GM19324 (cell line): ENCODE data around the gene C1orf159.
"Not testable (repeated sequence)": the region's sequence is repeated elsewhere in the genome, so short reads cannot be mapped to it uniquely, and the experiment has no call there.

Source experiments
- ATAC-seq: cut with Tn5 transposase; IDR thresholded peaks from one replicate; pipeline ENCODE4 v1.9.1; 2021; ENCODE audit warnings: mild to moderate bottlenecking, moderate library complexity; ENCODE audit not compliant: unreplicated experiment, low FRiP score

The C1orf159 gene

GRCh38 chr1:1115786-1116700 is at the start of gene C1orf159:
C1orf159 (minus strand) TSS chr1:1116089; CDS start chr1:1091543, 24,546 bp downstream.
- ATAC-seq: peak; percentile 95

GRCh38 chr1:1165485-1165884 is 49.6 kb upstream of the C1orf159 start:
- ATAC-seq: no peak

- no peak for ATAC-seq
These were observed 49.0 kb upstream of the C1orf159 start for GRCh38 chr1:1164701-1165451.

- no peak for ATAC-seq
These were observed 48.4 kb upstream of the C1orf159 start for GRCh38 chr1:1164361-1164700.

- ATAC-seq: no peak
These were observed 47.7 kb upstream of the C1orf159 start for GRCh38 chr1:1163538-1164070.

GRCh38 chr1:1162597-1163537 is 47.0 kb upstream of the C1orf159 start:
- ATAC-seq: no peak

GRCh38 chr1:1161683-1162079 is 45.8 kb upstream of the C1orf159 start:
- ATAC-seq: no peak

GRCh38 chr1:1161078-1161682 is 45.3 kb upstream of the C1orf159 start:
- no peak for ATAC-seq

GRCh38 chr1:1160281-1160930 is 44.5 kb upstream of the C1orf159 start:
- no peak for ATAC-seq

- peak; percentile 37 for ATAC-seq
These were observed 42.2 kb upstream of the C1orf159 start for GRCh38 chr1:1157914-1158710.

GRCh38 chr1:1157426-1157913 is 41.6 kb upstream of the C1orf159 start:
- peak; percentile 42 for ATAC-seq

GRCh38 chr1:1157033-1157365 is 41.1 kb upstream of the C1orf159 start:
- ATAC-seq: no peak

GRCh38 chr1:1156140-1157032 is 40.5 kb upstream of the C1orf159 start:
- no peak for ATAC-seq

GRCh38 chr1:1155258-1155657 is 39.4 kb upstream of the C1orf159 start:
- no peak for ATAC-seq

- ATAC-seq: no peak
These were observed 38.0 kb upstream of the C1orf159 start for GRCh38 chr1:1153874-1154273.

- not testable (repeated sequence) for ATAC-seq
These were observed 37.3 kb upstream of the C1orf159 start for GRCh38 chr1:1153215-1153614.

- not testable (repeated sequence) for ATAC-seq
These were observed 36.5 kb upstream of the C1orf159 start for GRCh38 chr1:1152431-1152830.

- ATAC-seq: no peak
These were observed 35.4 kb upstream of the C1orf159 start for GRCh38 chr1:1151306-1151705.
